ENCODE data around the gene DAP3. TPM values are rescaled to one million over a fixed set of nuclear protein-coding genes. Genes with fewer than 3 reads are reported as not detected.

Gene DAP3
- total and polyA plus RNA-seq, 2 of the 8 experiments (the other 6 are each of a cell fraction or from before 2014, with no cell fraction given): 66.3 to 87.1 TPM

DNA sequence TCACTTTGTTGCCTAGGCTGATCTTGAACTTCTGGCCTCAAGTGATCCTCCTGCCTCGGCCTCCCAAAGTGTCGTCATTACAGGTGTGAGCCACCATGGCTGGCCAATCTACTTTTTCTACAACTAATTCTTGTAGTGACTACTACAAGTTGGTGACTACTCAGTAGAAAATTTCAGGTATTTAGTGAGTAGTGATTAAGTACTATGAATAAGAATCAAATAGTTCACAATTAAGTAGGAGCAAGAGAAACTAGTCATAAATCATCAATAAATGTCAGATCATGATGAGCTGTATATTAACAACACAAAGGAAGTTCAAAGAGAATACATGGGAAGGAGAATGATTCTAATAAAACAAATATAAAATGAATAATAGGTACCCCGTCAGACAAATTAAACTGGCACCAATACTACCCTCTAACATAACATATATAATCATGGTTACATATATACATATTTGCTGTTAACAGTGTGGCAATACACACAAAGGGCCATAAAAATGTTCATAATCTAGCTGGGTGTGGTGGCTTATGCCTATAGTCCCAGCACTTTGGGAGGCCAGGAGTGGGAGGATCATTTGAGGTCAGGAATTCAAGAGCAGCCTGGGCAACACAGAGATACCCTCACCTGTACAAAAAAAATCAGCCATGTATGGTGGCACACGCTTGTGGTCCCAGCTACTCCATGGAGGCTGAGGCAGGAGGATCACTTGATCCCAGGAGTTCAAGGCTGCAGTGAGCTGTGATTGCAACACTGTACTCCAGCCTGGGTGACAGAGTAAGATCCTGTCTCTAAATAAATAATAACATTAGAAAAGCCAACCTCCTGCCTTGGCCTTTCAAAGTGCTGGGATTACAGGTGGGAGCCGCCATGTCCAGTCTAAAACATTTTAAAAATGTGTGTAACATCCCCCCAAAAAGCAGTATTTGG, 19.4 kb upstream of the DAP3 start:
- FAIRE-seq (no peak), DNase-seq (ENCODE audit: low read depth in 1 of 2, low spot score in 2 of 2) (no peak)
- no peak overlapping the region for H3K4ac ChIP-seq (replicated peaks; ENCODE audit: insufficient read length, low read depth, low read length)
- H3K23me2 ChIP-seq (ENCODE audit: low read depth, low read length): no peaks in the 10 kb centered on the region
- no peak overlapping the region for H4K5ac ChIP-seq (ENCODE audit: insufficient read length, low read depth, low read length)
- 93% methylated on average over 5 of the region's 5 CpGs; no CpG with 5 or more reads in 1 of the 2 experiments for WGBS, 2 experiments (ENCODE audit: extremely low coverage in 1 of 2, insufficient coverage in 1 of 2, insufficient read length in 1 of 2, insufficient replicate concordance in 2 of 2, low coverage in 1 of 2, low lambda C conversion rate in 2 of 2, missing lambda C conversion rate in 1 of 2)
- no peak overlapping the region for H3K56ac ChIP-seq (replicated peaks; ENCODE audit: insufficient read length, low read depth, low read length)
- H3K79me2 ChIP-seq (ENCODE audit: control insufficient read depth in 1 of 2, insufficient read depth in 2 of 2, low read length in 2 of 2): no peaks in the 10 kb centered on the region
- no peaks in the 10 kb centered on the region for H3K4me1 ChIP-seq (replicated peaks in 1 of 4; ENCODE audit: control insufficient read depth in 3 of 4, insufficient read depth in 4 of 4, low read length in 3 of 4)
- H2AFZ ChIP-seq (ENCODE audit: low read length): no peak overlapping the region
- H3K23ac ChIP-seq (ENCODE audit: insufficient read length): no peak overlapping the region
- no peak overlapping the region for H4K8ac ChIP-seq (ENCODE audit: extremely low read depth, insufficient read depth, low read length)
- POLR2A ChIA-PET (ENCODE audit: partially characterized antibody): no interaction called here
- peaks cover 2% of the 10 kb centered on the region in 2 experiments for H4K20me1 ChIP-seq (replicated peaks in 1 of 2; ENCODE audit: control insufficient read depth in 1 of 2, insufficient read depth in 2 of 2, low read length in 2 of 2)
- no peak overlapping the region for H3K27ac ChIP-seq (ENCODE audit: low read depth, low read length)
- H4K91ac ChIP-seq (replicated peaks; ENCODE audit: insufficient read length, low read length): no peak overlapping the region
- no peak overlapping the region for H3K4me3 ChIP-seq (ENCODE audit: extremely low read depth in 1 of 4, insufficient read depth in 2 of 4, low read depth in 3 of 4, low read length in 4 of 4)
- no peaks in the 10 kb centered on the region for H3K27me3 ChIP-seq (replicated peaks in 1 of 4; ENCODE audit: control insufficient read depth in 3 of 4, extremely low read depth in 1 of 4, insufficient read depth in 3 of 4, low read length in 3 of 4)
- H2BK20ac ChIP-seq (ENCODE audit: low read length): no peak overlapping the region
- no peak overlapping the region for H2BK12ac ChIP-seq (ENCODE audit: low read depth, low read length)
- no peak overlapping the region for H2AK5ac ChIP-seq (ENCODE audit: low read depth, low read length)
- H3K36me3 ChIP-seq (ENCODE audit: control insufficient read depth in 2 of 4, insufficient read depth in 4 of 4, low read length in 3 of 4): peaks cover 12 to 72% (median 34%) of the 10 kb centered on the region in 4 experiments
- CTCF ChIA-PET (ENCODE audit: partially characterized antibody): no interaction called here
- no peak overlapping the region for H3K4me2 ChIP-seq (ENCODE audit: insufficient read depth in 1 of 2, low read depth in 2 of 2, low read length in 2 of 2)
- no peak overlapping the region for H3K18ac ChIP-seq (ENCODE audit: extremely low read depth, low read length)
- H3K9ac ChIP-seq (replicated peaks in 1 of 4; ENCODE audit: extremely low read depth in 1 of 4, low read depth in 3 of 4, low read length in 3 of 4): no peak overlapping the region
- no peak overlapping the region for H3K14ac ChIP-seq (ENCODE audit: insufficient read length)
- no peak overlapping the region for H2BK15ac ChIP-seq (ENCODE audit: low read length)
- no peak overlapping the region for H2BK5ac ChIP-seq (ENCODE audit: low read depth, low read length)
- no peaks in the 10 kb centered on the region for H3K79me1 ChIP-seq (ENCODE audit: low read depth, low read length)
- H2BK120ac ChIP-seq (replicated peaks; ENCODE audit: low read depth, low read length): no peak overlapping the region
- no peaks in the 10 kb centered on the region for H3K9me3 ChIP-seq (ENCODE audit: insufficient read depth in 2 of 2, low read depth in 1 of 2, low read length in 1 of 2)
- TF ChIP-seq, protein P1, sequence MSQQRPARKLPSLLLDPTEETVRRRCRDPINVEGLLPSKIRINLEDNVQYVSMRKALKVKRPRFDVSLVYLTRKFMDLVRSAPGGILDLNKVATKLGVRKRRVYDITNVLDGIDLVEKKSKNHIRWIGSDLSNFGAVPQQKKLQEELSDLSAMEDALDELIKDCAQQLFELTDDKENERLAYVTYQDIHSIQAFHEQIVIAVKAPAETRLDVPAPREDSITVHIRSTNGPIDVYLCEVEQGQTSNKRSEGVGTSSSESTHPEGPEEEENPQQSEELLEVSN (IDR thresholded peaks at IDR 0.05): no peak
- TF ChIP-seq, protein P2, sequence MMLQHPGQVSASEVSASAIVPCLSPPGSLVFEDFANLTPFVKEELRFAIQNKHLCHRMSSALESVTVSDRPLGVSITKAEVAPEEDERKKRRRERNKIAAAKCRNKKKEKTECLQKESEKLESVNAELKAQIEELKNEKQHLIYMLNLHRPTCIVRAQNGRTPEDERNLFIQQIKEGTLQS (IDR thresholded peaks at IDR 0.05; ENCODE audit: insufficient read depth, low read depth, low read length): no peak
- TF ChIP-seq SP2 (IDR thresholded peaks at IDR 0.05; ENCODE audit: low read length) (no peak), TAF1 (IDR thresholded peaks at IDR 0.05; ENCODE audit: low read depth, low read length) (no peak), EP300 (IDR thresholded peaks at IDR 0.05; ENCODE audit: borderline replicate concordance in 1 of 2, low read depth in 2 of 2, low read length in 2 of 2) (no peak), SAP30 (IDR thresholded peaks at IDR 0.05; ENCODE audit: insufficient read depth, insufficient replicate concordance, low read length) (no peak), SP1 (IDR thresholded peaks at IDR 0.05; ENCODE audit: low read depth, low read length) (no peak), CREB1 (IDR thresholded peaks at IDR 0.05) (no peak), BACH1 (IDR thresholded peaks at IDR 0.05; ENCODE audit: low read length) (no peak), KDM1A (IDR thresholded peaks at IDR 0.05; ENCODE audit: borderline replicate concordance, low read length) (no peak), NRF1 (IDR thresholded peaks at IDR 0.05; ENCODE audit: low read depth, low read length) (no peak), TEAD4 (IDR thresholded peaks at IDR 0.05; ENCODE audit: low read depth, low read length) (no peak)
